Panc1 (cell line): ENCODE data around the gene LARP7. TPM values are rescaled to one million over a fixed set of nuclear protein-coding genes. Genes with fewer than 3 reads are reported as not detected.
"Not testable (repeated sequence)": the region's sequence is repeated elsewhere in the genome, so short reads cannot be mapped to it uniquely, and the experiment has no call there.

Experiments used
- ATAC-seq: fragments of 200-7000 bp; cut with Tn5 transposase; 2 replicates; pipeline ENCODE4 v1.9.1; 2020; ENCODE audit warnings: mild to moderate bottlenecking, moderate library complexity
- BruUV-seq: library from RNA; stranded (reverse); fragments of 400-500 nt; replicated peaks from 2 replicates; lab custom pipeline; 2021; lab: Mats Ljungman, UMichigan
- CTCF ChIA-PET: fragments of 300-600 bp; sonication (Branson Sonifier 250); formaldehyde crosslinking; loops from one replicate; lab custom pipeline; 2022; ENCODE audit warnings: antibody characterized with exemption; lab: Charles Lee
- POLR2A ChIA-PET: fragments of 300-600 bp; sonication (Branson Sonifier 250); formaldehyde crosslinking; loops from one replicate; lab custom pipeline; 2022; ENCODE audit warnings: antibody characterized with exemption; lab: Charles Lee
- DNase-seq: peaks from one replicate; pipeline ENCODE4 v3.0.0-alpha.2; 2010; ENCODE audit warnings: low read depth, low spot score
- H3K27ac ChIP-seq: 2 replicates; pipeline ENCODE4 v1.5.1; 2011; ENCODE audit warnings: mild to moderate bottlenecking, low read length, inconsistent platforms
- H3K27me3 ChIP-seq: fragments of 200-500 bp; sonication (Bioruptor generic); 2 replicates; pipeline ENCODE4 v1.6.0; 2014; ENCODE audit warnings: low read length, inconsistent platforms; ENCODE audit not compliant: control insufficient read depth, insufficient read depth
- H3K36me3 ChIP-seq: fragments of 200-500 bp; sonication (Bioruptor generic); 2 replicates; pipeline ENCODE4 v1.5.1; 2014; ENCODE audit warnings: inconsistent platforms, mild to moderate bottlenecking, low read length, moderate library complexity; ENCODE audit not compliant: control insufficient read depth, insufficient read depth
- H3K4me1 ChIP-seq: 2 replicates; pipeline ENCODE4 v1.5.1; 2011; ENCODE audit warnings: inconsistent platforms, mild to moderate bottlenecking, low read length, moderate library complexity; ENCODE audit not compliant: control insufficient read depth, insufficient read depth
- H3K4me3 ChIP-seq, 2 experiments: 2 replicates each; pipeline ENCODE4 v1.5.1; 2011 to 2012; ENCODE audit warnings: low read depth in 2 of 2, low read length in 2 of 2, mild to moderate bottlenecking in 2 of 2, inconsistent platforms in 1 of 2, moderate library complexity in 1 of 2
- H3K9me3 ChIP-seq: fragments of 200-500 bp; sonication (Bioruptor generic); 2 replicates; pipeline ENCODE4 v1.5.1; 2014; ENCODE audit warnings: low read depth, mild to moderate bottlenecking, inconsistent platforms, low read length, moderate library complexity; ENCODE audit not compliant: control insufficient read depth, insufficient read depth
- CTCF ChIP-seq: fragments of 450-650 bp; IDR thresholded peaks from 2 replicates; pipeline ENCODE4 v1.5.1; 2017; ENCODE audit warnings: mild to moderate bottlenecking
- POLR2AphosphoS5 ChIP-seq: IDR thresholded peaks from 2 replicates; pipeline ENCODE4 v1.6.1; 2012; ENCODE audit warnings: mild to moderate bottlenecking, low read depth, low read length, moderate library complexity
- SIN3A ChIP-seq: IDR thresholded peaks from 2 replicates; pipeline ENCODE4 v1.6.1; 2012; ENCODE audit warnings: low read depth, mild to moderate bottlenecking, low read length, moderate library complexity, borderline replicate concordance; ENCODE audit not compliant: insufficient read depth
- TCF7L2 ChIP-seq: IDR thresholded peaks from 2 replicates; pipeline ENCODE4 v1.6.1; 2011; ENCODE audit warnings: mild to moderate bottlenecking, low read depth, low read length, inconsistent platforms
- in situ Hi-C: cut with HindIII; loops from 2 replicates; pipeline ENCODE4 v1.10.0; 2016; ENCODE audit warnings: low sequenced_read_pairs, low pct_unique_long_range_greater_than_20kb
- intact Hi-C: fragments of 100-400 bp; cut with micrococcal nuclease; formaldehyde crosslinking; loops from one replicate; pipeline ENCODE4 v1.10.0; 2022; ENCODE audit not compliant: unreplicated experiment
- total RNA-seq: library from RNA; stranded (reverse); gene quantifications from one replicate; pipeline ENCODE4 v1.2.1, GENCODE V29; 2021; ENCODE audit not compliant: unreplicated experiment
- TF ChIP-seq, protein P1 (sequence below), 2 experiments: IDR thresholded peaks; 2 replicates each; pipeline ENCODE4 v1.6.1; 2011 to 2012; ENCODE audit warnings: low read depth in 2 of 2, control low read depth in 1 of 2, low read length in 1 of 2, mild to moderate bottlenecking in 1 of 2, moderate library complexity in 1 of 2; ENCODE audit not compliant: insufficient read depth in 1 of 2

Gene LARP7
- total RNA-seq, 1 experiment from 2014 or later = 21.7 TPM

GRCh38 chr4:112704322-112704721 is 67.4 kb downstream of the LARP7 start:
- H3K27me3 ChIP-seq = peaks cover 13% of the 10 kb centered on the region
- no peaks in the 10 kb centered on the region for H3K4me1 ChIP-seq
- in situ Hi-C loops = no loop called here
- TF ChIP-seq, protein P1, sequence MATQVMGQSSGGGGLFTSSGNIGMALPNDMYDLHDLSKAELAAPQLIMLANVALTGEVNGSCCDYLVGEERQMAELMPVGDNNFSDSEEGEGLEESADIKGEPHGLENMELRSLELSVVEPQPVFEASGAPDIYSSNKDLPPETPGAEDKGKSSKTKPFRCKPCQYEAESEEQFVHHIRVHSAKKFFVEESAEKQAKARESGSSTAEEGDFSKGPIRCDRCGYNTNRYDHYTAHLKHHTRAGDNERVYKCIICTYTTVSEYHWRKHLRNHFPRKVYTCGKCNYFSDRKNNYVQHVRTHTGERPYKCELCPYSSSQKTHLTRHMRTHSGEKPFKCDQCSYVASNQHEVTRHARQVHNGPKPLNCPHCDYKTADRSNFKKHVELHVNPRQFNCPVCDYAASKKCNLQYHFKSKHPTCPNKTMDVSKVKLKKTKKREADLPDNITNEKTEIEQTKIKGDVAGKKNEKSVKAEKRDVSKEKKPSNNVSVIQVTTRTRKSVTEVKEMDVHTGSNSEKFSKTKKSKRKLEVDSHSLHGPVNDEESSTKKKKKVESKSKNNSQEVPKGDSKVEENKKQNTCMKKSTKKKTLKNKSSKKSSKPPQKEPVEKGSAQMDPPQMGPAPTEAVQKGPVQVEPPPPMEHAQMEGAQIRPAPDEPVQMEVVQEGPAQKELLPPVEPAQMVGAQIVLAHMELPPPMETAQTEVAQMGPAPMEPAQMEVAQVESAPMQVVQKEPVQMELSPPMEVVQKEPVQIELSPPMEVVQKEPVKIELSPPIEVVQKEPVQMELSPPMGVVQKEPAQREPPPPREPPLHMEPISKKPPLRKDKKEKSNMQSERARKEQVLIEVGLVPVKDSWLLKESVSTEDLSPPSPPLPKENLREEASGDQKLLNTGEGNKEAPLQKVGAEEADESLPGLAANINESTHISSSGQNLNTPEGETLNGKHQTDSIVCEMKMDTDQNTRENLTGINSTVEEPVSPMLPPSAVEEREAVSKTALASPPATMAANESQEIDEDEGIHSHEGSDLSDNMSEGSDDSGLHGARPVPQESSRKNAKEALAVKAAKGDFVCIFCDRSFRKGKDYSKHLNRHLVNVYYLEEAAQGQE (IDR thresholded peaks at IDR 0.05; ENCODE audit: insufficient read depth in 1 of 2, low read depth in 2 of 2, low read length in 1 of 2) = no peak
- TF ChIP-seq POLR2AphosphoS5 = no peak
- TF ChIP-seq TCF7L2 = no peak
- TF ChIP-seq SIN3A = no peak
- TF ChIP-seq CTCF = no peak
- intact Hi-C loops = no loop called here
- ATAC-seq (no peak), DNase-seq (no peak)
- no peaks in the 10 kb centered on the region; the same call in 1 of the 2 replicates for H3K36me3 ChIP-seq
- H3K27ac ChIP-seq = no peak overlapping the region
- ChIA-PET POLR2A (no interaction called here), CTCF (no interaction called here)
- no TSS peak for BruUV-seq
- no peaks in the 10 kb centered on the region for H3K9me3 ChIP-seq
- H3K4me3 ChIP-seq = no peak overlapping the region

- ChIA-PET POLR2A (no interaction called here), CTCF (no interaction called here)
- no TSS peak for BruUV-seq
- intact Hi-C loops (no loop called here), in situ Hi-C loops (no loop called here)
- H3K27ac ChIP-seq = no peak overlapping the region
- ATAC-seq = peak; percentile 88
- no peaks in the 10 kb centered on the region for H3K9me3 ChIP-seq
- no peak for DNase-seq
- peak overlapping the region; percentile 40 for H3K4me3 ChIP-seq
- H3K27me3 ChIP-seq = peaks cover 13% of the 10 kb centered on the region
- no peaks in the 10 kb centered on the region for H3K4me1 ChIP-seq
- TF ChIP-seq TCF7L2 (no peak), SIN3A (no peak)
- TF ChIP-seq, protein P1 (IDR thresholded peaks at IDR 0.05; ENCODE audit: insufficient read depth in 1 of 2, low read depth in 2 of 2, low read length in 1 of 2) = 0 out of 4 replicates have a peak, but pooled peaks have one; percentile 37 to 53
- no peaks in the 10 kb centered on the region; the same call in 1 of the 2 replicates for H3K36me3 ChIP-seq
Observed at GRCh38 chr4:112704991-112705845, 68.3 kb downstream of the LARP7 start.

DNA sequence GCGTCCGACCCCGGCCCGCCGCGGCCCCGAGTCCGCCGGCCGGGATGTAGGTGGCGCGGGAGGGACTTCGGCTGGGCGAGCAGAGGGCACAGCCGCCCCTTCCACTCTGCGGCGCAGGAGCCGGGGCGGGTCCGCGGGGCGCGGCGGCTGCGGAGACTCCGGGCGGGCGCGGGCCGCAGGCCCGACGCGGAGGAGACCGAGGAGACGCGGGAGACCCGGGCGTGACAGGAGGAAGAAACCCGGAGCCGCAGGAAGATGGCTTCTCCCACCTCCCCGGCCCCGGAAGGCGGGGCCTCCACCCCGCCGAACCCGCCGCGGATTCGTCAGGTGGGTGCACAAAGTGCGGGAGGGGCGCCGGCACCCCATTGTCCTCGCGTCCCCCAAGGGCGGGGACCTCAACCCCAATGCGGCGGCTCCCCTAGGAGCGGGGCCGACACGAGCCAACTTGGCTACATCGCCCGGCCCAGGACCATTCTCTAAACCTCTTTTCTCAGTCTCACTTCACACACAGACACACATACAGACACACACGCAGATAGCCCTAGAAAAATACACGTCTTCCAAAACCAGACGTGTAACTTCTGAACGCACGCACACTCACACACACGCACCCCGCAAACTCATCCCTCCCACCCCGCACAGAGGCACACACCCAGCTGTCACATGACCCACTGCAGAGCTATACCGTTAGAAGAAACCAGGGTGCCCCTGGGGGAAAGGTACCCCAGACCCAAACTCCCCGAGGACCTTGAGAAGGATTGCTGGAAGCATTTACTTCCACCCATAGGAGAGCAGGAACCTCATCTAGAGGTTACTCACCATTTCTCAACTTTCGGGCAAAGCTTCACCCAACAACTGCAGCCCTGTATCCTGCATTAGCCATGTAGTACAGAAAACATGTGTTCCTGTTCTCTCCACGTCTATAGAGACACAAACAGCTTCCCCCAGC is 69.2 kb downstream of the LARP7 start:
- BruUV-seq, CTCF ChIA-PET, H3K36me3 ChIP-seq, in situ Hi-C loops, H3K4me1 ChIP-seq, H3K27ac ChIP-seq, intact Hi-C loops, DNase-seq, H3K9me3 ChIP-seq: not testable (repeated sequence)
- Histone ChIP-seq H3K27me3 (peaks cover 13% of the 10 kb centered on the region), H3K4me3 (peak overlapping the region; percentile 40 to 54)
- ATAC-seq = peak; percentile 90
- POLR2A ChIA-PET = interaction anchor here (0.6 kb wide), 1 partner anchor 222 kb away, joined by 9 read pairs; no protein-coding TSS in a partner anchor
